K562 (cell line): Measurements from ENCODE around the gene PTPRM. TPM values are rescaled to one million over a fixed set of nuclear protein-coding genes. Genes with fewer than 3 reads are reported as not detected.

Experiments
- ATAC-seq: fragments of 200-7000 bp; cut with Tn5 transposase; 3 replicates; pipeline ENCODE4 v1.9.1; 2020; ENCODE audit warnings: moderate library complexity
- BruUV-seq: library from RNA; stranded (reverse); fragments of 400-500 nt; replicated peaks from 2 replicates; lab custom pipeline; 2021; lab: Mats Ljungman, UMichigan
- CTCF ChIA-PET: fragments of 300-600 bp; formaldehyde crosslinking; extraction: SDS; loops from one replicate; lab custom pipeline; 2021; ENCODE audit warnings: low intra/inter-chr PET ratio; lab: Yijun Ruan, JAX
- POLR2A ChIA-PET: fragments of 300-600, 350-650 bp; sonication (Branson Sonifier 250); formaldehyde crosslinking; extraction: SDS; loops from one replicate; lab custom pipeline; 2021; ENCODE audit warnings: antibody characterized with exemption, inconsistent platforms; lab: Yijun Ruan, JAX
- DNase-seq, 4 experiments: peaks; one replicate each; pipeline versions ENCODE4 v3.0.0 to v3.0.0-alpha.2; 2011 to 2018; ENCODE audit warnings: low spot score in 3 of 4, mixed read lengths in 3 of 4; ENCODE audit errors: extremely low read depth in 1 of 4
- FAIRE-seq: peaks from 2 replicates; lab custom pipeline; 2011; peaks lifted over from hg19 to GRCh38; lab: Jason Lieb, UNC
- H2AFZ ChIP-seq: 2 replicates; pipeline ENCODE4 v1.6.0; 2011; ENCODE audit warnings: low read depth, low read length, control low read depth, inconsistent platforms
- H3K27ac ChIP-seq: fragments of 200-600 bp; 3 replicates; pipeline ENCODE4 v1.8.0; 2011; ENCODE audit warnings: low read depth, mild to moderate bottlenecking, control low read depth, inconsistent platforms, low read length, moderate library complexity, mixed read lengths; ENCODE audit errors: extremely low read depth
- H3K27me3 ChIP-seq, 2 experiments: fragments of 300-600 bp in 1 of 2; 2 replicates in 1 of 2; 3 replicates in 1 of 2; pipeline versions ENCODE4 v1.6.0 to v1.8.0; 2011; ENCODE audit warnings: inconsistent platforms in 2 of 2, low read length in 2 of 2, mild to moderate bottlenecking in 1 of 2, mixed read lengths in 1 of 2, moderate library complexity in 1 of 2; ENCODE audit not compliant: control insufficient read depth in 2 of 2, insufficient read depth in 2 of 2
- H3K36me3 ChIP-seq: fragments of 300-600 bp; 3 replicates; pipeline ENCODE4 v1.8.0; 2011; ENCODE audit warnings: mild to moderate bottlenecking, low read length, inconsistent platforms; ENCODE audit not compliant: control insufficient read depth, insufficient read depth
- H3K4me1 ChIP-seq, 2 experiments: fragments of 200-600 bp in 1 of 2; replicated peaks in 1 of 2; 2 replicates in 1 of 2; 3 replicates in 1 of 2; pipeline versions ENCODE4 v1.5.1 to v1.8.0; 2011; ENCODE audit warnings: inconsistent platforms in 2 of 2, low read length in 2 of 2, mild to moderate bottlenecking in 1 of 2, mixed read lengths in 1 of 2, moderate library complexity in 1 of 2; ENCODE audit not compliant: control insufficient read depth in 2 of 2, insufficient read depth in 2 of 2
- H3K4me2 ChIP-seq: 2 replicates; pipeline ENCODE4 v1.6.1; 2011; ENCODE audit warnings: low read length, control low read depth, inconsistent platforms, mixed read lengths; ENCODE audit not compliant: insufficient read depth
- H3K4me3 ChIP-seq: fragments of 200-600 bp; sonication (generic), shearing (Covaris generic); 2 replicates; pipeline ENCODE4 v1.5.1; 2016; ENCODE audit warnings: control low read depth, inconsistent platforms
- H3K79me2 ChIP-seq: fragments of 200-600 bp; 3 replicates; pipeline ENCODE4 v1.8.0; 2011; ENCODE audit warnings: low read length, inconsistent platforms; ENCODE audit not compliant: control insufficient read depth, insufficient read depth
- H3K9ac ChIP-seq, 2 experiments: 2 replicates each; pipeline versions ENCODE4 v1.6.0 to v1.6.1; 2011; ENCODE audit warnings: low read depth in 2 of 2, low read length in 2 of 2, control low read depth in 1 of 2, inconsistent platforms in 1 of 2, mild to moderate bottlenecking in 1 of 2, mixed read lengths in 1 of 2; ENCODE audit not compliant: insufficient read depth in 1 of 2
- H3K9me1 ChIP-seq: one replicate; pipeline ENCODE4 v1.6.0; 2011; ENCODE audit warnings: inconsistent platforms, mild to moderate bottlenecking, low read length, moderate library complexity; ENCODE audit not compliant: control insufficient read depth, insufficient read depth
- H3K9me3 ChIP-seq: replicated peaks from 2 replicates; pipeline ENCODE4 v1.5.1; 2011; ENCODE audit warnings: low read depth, low read length, inconsistent platforms; ENCODE audit not compliant: control insufficient read depth, insufficient read depth
- H4K20me1 ChIP-seq: replicated peaks from 2 replicates; pipeline ENCODE4 v1.6.1; 2011; ENCODE audit warnings: low read length, inconsistent platforms, mixed read lengths; ENCODE audit not compliant: control insufficient read depth, insufficient read depth
- ARHGAP35 ChIP-seq: fragments of 450-650 bp; IDR thresholded peaks from 2 replicates; pipeline ENCODE4 v1.6.1; 2018; ENCODE audit not compliant: partially characterized antibody
- CCAR2 ChIP-seq: fragments of 200-400 bp; formaldehyde crosslinking; IDR thresholded peaks from 2 replicates; pipeline ENCODE4 v1.6.1; 2017; ENCODE audit warnings: mild to moderate bottlenecking, low read depth, low read length
- HMBOX1 ChIP-seq: sonication (generic); IDR thresholded peaks from 2 replicates; pipeline ENCODE4 v1.6.1; 2016
- NFE2L1 ChIP-seq: fragments of 450-650 bp; IDR thresholded peaks from 2 replicates; pipeline ENCODE4 v1.6.1; 2016; ENCODE audit warnings: missing genetic modification characterization, low read depth, mild to moderate bottlenecking, missing compliant biosample characterization, moderate library complexity, borderline replicate concordance
- REST ChIP-seq, 2 experiments: fragments of 450-650 bp; formaldehyde crosslinking in 1 of 2; IDR thresholded peaks; 2 replicates each; pipeline versions ENCODE4 v1.4.0 to v1.6.1; 2014 to 2020; ENCODE audit warnings: mild to moderate bottlenecking in 2 of 2, borderline replicate concordance in 1 of 2, low read depth in 1 of 2
- SOX6 ChIP-seq: fragments of 450-650 bp; IDR thresholded peaks from 2 replicates; pipeline ENCODE4 v1.6.1; 2014; ENCODE audit warnings: mild to moderate bottlenecking
- XRCC4 ChIP-seq: IDR thresholded peaks from one replicate; pipeline ENCODE4 v1.6.1; 2011; ENCODE audit not compliant: insufficient read depth, insufficient read length; ENCODE audit errors: extremely low read depth
- ZNF518B ChIP-seq: fragments of 250-450 bp; sonication (Bioruptor Pico); IDR thresholded peaks from 2 replicates; pipeline ENCODE4 v1.5.0; 2021; ENCODE audit warnings: mild to moderate bottlenecking, moderate library complexity
- ZNF695 ChIP-seq: fragments of 450-650 bp; formaldehyde crosslinking; IDR thresholded peaks from 2 replicates; pipeline ENCODE4 v1.4.0; 2020; ENCODE audit warnings: mild to moderate bottlenecking, moderate library complexity
- in situ Hi-C: fragments of 300-500 bp; cut with MboI; formaldehyde crosslinking; loops from 4 replicates; pipeline ENCODE4 v1.15.0; 2018; ENCODE audit warnings: inconsistent platforms, mixed read lengths
- intact Hi-C: fragments of 100-400 bp; cut with micrococcal nuclease; formaldehyde crosslinking; loops from 2 replicates; pipeline ENCODE4 v1.14.2; 2022
- polyA plus RNA-seq, 8 experiments: library from polyadenylated mRNA; depleted of rRNA in 4 of 8; stranded (reverse) in 5 of 8; unstranded in 3 of 8; fragments of >200 nt; fragmentation: Nextera tagmentation in 2 of 8; fragmentation: Illumina TruSeq in 1 of 8; extraction: Ambion mirVana in 2 of 8; extraction: Trizol in 1 of 8; gene quantifications; 2 replicates each; pipeline versions ENCODE4 v1.2.1 to v1.2.3, GENCODE V29; 2011 to 2014; ENCODE audit warnings: inconsistent platforms in 1 of 8, missing spikeins in 1 of 8
- total RNA-seq, 7 experiments: library from RNA; depleted of rRNA in 6 of 7; stranded (reverse); fragments of >200 nt in 6 of 7; fragmentation: Illumina TruSeq in 2 of 7; extraction: Trizol in 2 of 7; gene quantifications; 2 replicates each; pipeline versions ENCODE4 v1.2.1 to v1.2.3, GENCODE V29; 2011 to 2021; ENCODE audit warnings: low replicate concordance in 1 of 7

Gene PTPRM
- total and polyA plus RNA-seq, 9 of the 15 experiments (the other 6 are each of a cell fraction or from before 2014, with no cell fraction given) = 0.03 to 0.16 (median 0.08) TPM; not detected in 3

- TF ChIP-seq ZNF518B (CRISPR knock-in tag) (no peak), NFE2L1 (tag) (no peak)
Measured at GRCh38 chr18:7576077-7576476, 9.0 kb downstream of the PTPRM start (continued).

- H3K36me3 ChIP-seq = no peaks in the 10 kb centered on the region
- H3K27ac ChIP-seq = no peak overlapping the region
- no peak overlapping the region for H2AFZ ChIP-seq
- BruUV-seq = no TSS peak
- no peak for FAIRE-seq
- intact Hi-C loops = loop anchor here (10.0 kb wide), 1 partner anchor 58 kb away; no protein-coding TSS in a partner anchor
- H4K20me1 ChIP-seq = no peaks in the 10 kb centered on the region
- no peaks in the 10 kb centered on the region for H3K9me1 ChIP-seq
- H3K27me3 ChIP-seq = no peaks in the 10 kb centered on the region
- no peaks in the 10 kb centered on the region for H3K9me3 ChIP-seq
- ChIA-PET CTCF (no interaction called here), POLR2A (no interaction called here)
- DNase-seq = no peak
- H3K4me2 ChIP-seq = no peak overlapping the region
- H3K4me3 ChIP-seq = no peak overlapping the region
- no peak for ATAC-seq
- no peaks in the 10 kb centered on the region for H3K79me2 ChIP-seq
- no peak overlapping the region for H3K9ac ChIP-seq
- in situ Hi-C loops = no loop called here
- no peaks in the 10 kb centered on the region for H3K4me1 ChIP-seq
- TF ChIP-seq REST (IDR thresholded peaks at IDR 0.05; ENCODE audit: borderline replicate concordance) (no peak), REST (CRISPR knock-in tag; IDR thresholded peaks at IDR 0.05; ENCODE audit: low read depth) (no peak), ARHGAP35 (no peak), CCAR2 (no peak), XRCC4 (no peak), HMBOX1 (no peak), SOX6 (no peak), ZNF695 (no peak)
Measured at GRCh38 chr18:7576685-7577084, 9.6 kb downstream of the PTPRM start.
